Amygdala (tissue), 56 donors: ENCODE data around the gene PYGM.

Experiments used
- DNase-seq, 56 donors: peaks; one replicate each; lab custom pipeline; 2025; lab: John Stamatoyannopoulos, UW

The PYGM gene

GRCh38 chr11:64742889-64743590, 16.7 kb downstream of the PYGM start:
- DNase-seq = peak in 18 of 56 donors; percentile 7 to 60 (median 29)

- DNase-seq = no peak
Measured at GRCh38 chr11:64742087-64742888, 17.5 kb downstream of the PYGM start.

- no peak for DNase-seq
Measured at GRCh38 chr11:64741375-64742086, 18.2 kb downstream of the PYGM start.

GRCh38 chr11:64739871-64740270, 19.9 kb downstream of the PYGM start:
- DNase-seq = no peak

- DNase-seq = no peak
Measured at GRCh38 chr11:64736654-64737053, 23.1 kb downstream of the PYGM start.

- DNase-seq = no peak
Measured at GRCh38 chr11:64735725-64736259, 24.0 kb downstream of the PYGM start.

- DNase-seq = no peak
Measured at GRCh38 chr11:64734811-64735724, 24.7 kb downstream of the PYGM start.

- no peak for DNase-seq
Measured at GRCh38 chr11:64731601-64732000, 28.2 kb downstream of the PYGM start.

- DNase-seq = no peak
Measured at GRCh38 chr11:64729851-64730382, 29.9 kb downstream of the PYGM start.

- DNase-seq = no peak
Measured at GRCh38 chr11:64728757-64729365, 30.9 kb downstream of the PYGM start.

GRCh38 chr11:64726867-64727530, 32.8 kb downstream of the PYGM start:
- no peak for DNase-seq

GRCh38 chr11:64726211-64726641, 33.5 kb downstream of the PYGM start:
- no peak for DNase-seq

GRCh38 chr11:64724863-64725532, 34.8 kb downstream of the PYGM start:
- DNase-seq = no peak

GRCh38 chr11:64723907-64724862, 35.6 kb downstream of the PYGM start:
- no peak for DNase-seq

- peak in 55 of 56 donors; percentile 50 to 98 (median 87) for DNase-seq
Measured at GRCh38 chr11:64723117-64723906, 36.5 kb downstream of the PYGM start, which contains the start of gene NRXN2. Gene NRXN2, minus strand, starts transcription at chr11:64723197. Its CDS starts 9,498 bp downstream, at chr11:64713699.
